AG09309 (cell line): ENCODE measurements around the gene SPRR2B.
"Not testable (repeated sequence)": the region's sequence is repeated elsewhere in the genome, so short reads cannot be mapped to it uniquely, and the experiment has no call there.

ENCODE experiments used
- DNase-seq: peaks from one replicate; pipeline ENCODE4 v3.0.0-alpha.2; 2010; ENCODE audit warnings: low read depth
- H3K4me3 ChIP-seq: 2 replicates; pipeline ENCODE4 v1.5.1; 2011; ENCODE audit warnings: mild to moderate bottlenecking, low read depth, low read length, moderate library complexity; ENCODE audit not compliant: control insufficient read depth
- TF ChIP-seq, protein P1 (sequence below): IDR thresholded peaks from 2 replicates; pipeline ENCODE4 v1.5.1; 2011; ENCODE audit warnings: mild to moderate bottlenecking, low read depth, low read length, inconsistent platforms; ENCODE audit not compliant: insufficient read depth, control insufficient read depth; ENCODE audit errors: missing control alignments

The SPRR2B gene

DNA sequence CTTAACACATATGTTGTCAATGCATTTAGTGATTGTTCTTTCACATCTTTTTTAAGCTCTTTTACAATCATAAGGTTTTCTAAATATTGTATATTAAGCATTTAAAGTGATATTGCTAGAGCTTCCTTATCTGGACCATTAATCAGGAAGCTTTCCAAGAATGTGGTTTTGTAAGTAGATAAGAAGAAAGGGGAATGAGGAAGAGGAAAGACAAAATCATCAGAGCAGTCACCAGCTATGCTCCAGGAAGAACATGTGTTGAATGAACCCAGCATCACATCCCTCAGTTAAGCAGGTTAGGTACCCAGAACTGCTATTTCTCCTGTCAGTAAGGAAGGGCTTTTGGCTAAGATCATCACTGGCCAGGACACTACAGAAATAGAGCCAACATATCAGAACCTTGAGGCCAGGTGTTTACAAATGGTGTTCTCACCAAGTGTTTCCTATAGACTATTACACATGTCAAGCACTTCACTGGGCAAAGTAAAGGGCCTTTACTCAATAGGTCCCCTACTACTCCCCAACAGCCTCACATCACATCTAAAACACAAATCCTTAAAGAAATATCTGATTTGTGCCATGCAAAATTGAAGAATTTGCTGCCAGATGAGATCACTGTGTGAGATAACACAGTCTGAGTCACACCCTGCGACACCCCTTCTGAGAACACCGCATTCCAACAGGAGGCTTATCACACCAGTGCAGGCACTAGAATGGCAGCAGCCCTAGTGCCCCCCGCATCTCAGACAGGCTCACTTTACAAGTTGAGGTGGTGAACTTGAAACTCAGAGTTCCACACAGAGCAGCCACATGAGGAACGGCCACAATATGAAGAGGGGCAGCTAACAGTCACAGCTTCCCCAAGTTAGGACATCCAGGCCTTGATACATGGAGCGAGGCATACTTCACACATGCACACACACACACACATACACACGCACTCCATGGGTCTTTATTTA, 12.3 kb downstream of the SPRR2B start:
- DNase-seq: no peak
- TF ChIP-seq, protein P1, sequence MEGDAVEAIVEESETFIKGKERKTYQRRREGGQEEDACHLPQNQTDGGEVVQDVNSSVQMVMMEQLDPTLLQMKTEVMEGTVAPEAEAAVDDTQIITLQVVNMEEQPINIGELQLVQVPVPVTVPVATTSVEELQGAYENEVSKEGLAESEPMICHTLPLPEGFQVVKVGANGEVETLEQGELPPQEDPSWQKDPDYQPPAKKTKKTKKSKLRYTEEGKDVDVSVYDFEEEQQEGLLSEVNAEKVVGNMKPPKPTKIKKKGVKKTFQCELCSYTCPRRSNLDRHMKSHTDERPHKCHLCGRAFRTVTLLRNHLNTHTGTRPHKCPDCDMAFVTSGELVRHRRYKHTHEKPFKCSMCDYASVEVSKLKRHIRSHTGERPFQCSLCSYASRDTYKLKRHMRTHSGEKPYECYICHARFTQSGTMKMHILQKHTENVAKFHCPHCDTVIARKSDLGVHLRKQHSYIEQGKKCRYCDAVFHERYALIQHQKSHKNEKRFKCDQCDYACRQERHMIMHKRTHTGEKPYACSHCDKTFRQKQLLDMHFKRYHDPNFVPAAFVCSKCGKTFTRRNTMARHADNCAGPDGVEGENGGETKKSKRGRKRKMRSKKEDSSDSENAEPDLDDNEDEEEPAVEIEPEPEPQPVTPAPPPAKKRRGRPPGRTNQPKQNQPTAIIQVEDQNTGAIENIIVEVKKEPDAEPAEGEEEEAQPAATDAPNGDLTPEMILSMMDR: no peak
- H3K4me3 ChIP-seq: no peak overlapping the region

GRCh38 chr1:153058154-153058553, 13.3 kb downstream of the SPRR2B start:
- H3K4me3 ChIP-seq: no peak overlapping the region
- DNase-seq: no peak
- TF ChIP-seq, protein P1: no peak

GRCh38 chr1:153057375-153057774, 14.0 kb downstream of the SPRR2B start, which contains the start of gene SPRR2A:
Gene SPRR2A (minus strand): TSS chr1:153057512. CDS start chr1:153056735, 777 bp downstream.
- DNase-seq: no peak
- H3K4me3 ChIP-seq: no peak within 1 kb of the TSS
- TF ChIP-seq, protein P1: no peak

DNA sequence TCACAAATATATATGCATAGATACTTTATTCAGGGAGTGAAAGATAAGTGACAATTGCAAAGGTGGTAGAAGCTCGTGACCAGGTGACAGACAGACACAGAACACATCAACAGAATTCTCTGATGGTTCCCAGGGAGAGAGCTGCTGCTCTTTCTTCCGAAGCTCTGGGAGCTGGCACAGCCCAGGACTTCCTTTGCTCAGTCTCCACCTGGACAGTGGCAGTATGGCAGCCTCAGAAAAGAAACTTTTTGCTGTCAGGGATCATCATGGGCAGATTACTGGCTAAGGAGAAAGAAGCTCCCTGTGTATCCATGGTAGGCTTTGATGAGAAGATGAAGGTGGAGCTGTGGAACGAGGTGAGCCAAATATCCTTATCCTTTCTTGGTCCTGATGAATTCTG, 15.3 kb downstream of the SPRR2B start:
- DNase-seq: not testable (repeated sequence)

DNA sequence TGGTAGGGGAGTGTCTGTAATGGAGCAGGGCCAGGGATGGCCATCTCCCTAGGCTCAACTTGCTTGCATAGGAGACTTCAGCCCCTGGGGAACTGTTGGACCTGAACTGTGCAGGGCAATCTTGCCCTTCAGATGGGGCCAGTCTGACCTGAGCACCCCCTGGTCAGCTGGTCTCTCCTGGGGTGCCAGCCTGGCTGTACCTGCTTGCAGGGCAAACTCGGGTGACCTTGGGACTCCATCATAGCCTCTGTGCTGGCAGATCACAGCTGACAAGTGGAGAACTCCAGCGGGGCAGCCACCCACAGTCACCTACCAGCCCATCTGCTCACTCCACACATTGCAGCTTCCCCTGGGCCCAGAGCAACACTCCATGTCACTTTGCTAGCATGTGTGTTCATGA, 22.2 kb downstream of the SPRR2B start:
- H3K4me3 ChIP-seq: no peak overlapping the region
- TF ChIP-seq, protein P1: no peak
- no peak for DNase-seq

More for the DNA sequence above, 15.3 kb downstream of the SPRR2B start:
- not testable (repeated sequence) for H3K4me3 ChIP-seq

GRCh38 chr1:153040950-153041631, 30.3 kb downstream of the SPRR2B start, which contains the start of gene SPRR2D:
Gene SPRR2D (minus strand): TSS chr1:153041120. CDS start chr1:153040346, 774 bp downstream.
- TF ChIP-seq, protein P1: no peak
- no peak for DNase-seq
- H3K4me3 ChIP-seq: no peak within 1 kb of the TSS

- no peak overlapping the region for H3K4me3 ChIP-seq
- DNase-seq: no peak
- TF ChIP-seq, protein P1: no peak
Observed at GRCh38 chr1:153035211-153035610, 36.2 kb downstream of the SPRR2B start.
